NOMO-1 (cell line): Measurements from ENCODE around the gene ANKRD17.

Experiments
- DNase-seq, 2 experiments: peaks; one replicate each; lab custom pipeline; 2025; ENCODE audit not compliant: unreplicated experiment in 2 of 2; lab: John Stamatoyannopoulos, UW

ANKRD17 gene

GRCh38 chr4:73129319-73129718, 129.3 kb downstream of the ANKRD17 start:
- DNase-seq: no peak

- no peak for DNase-seq
These were observed 130.7 kb downstream of the ANKRD17 start for GRCh38 chr4:73127839-73128453.

- no peak for DNase-seq
These were observed 149.1 kb downstream of the ANKRD17 start for GRCh38 chr4:73109493-73109892.

GRCh38 chr4:73104695-73105094, 153.9 kb downstream of the ANKRD17 start:
- no peak for DNase-seq

GRCh38 chr4:73103799-73104503, 154.6 kb downstream of the ANKRD17 start:
- DNase-seq: no peak

GRCh38 chr4:73099143-73099542, 159.5 kb downstream of the ANKRD17 start:
- DNase-seq: no peak

- DNase-seq: no peak
These were observed 159.9 kb downstream of the ANKRD17 start for GRCh38 chr4:73098713-73099112.

GRCh38 chr4:73098016-73098415, 160.6 kb downstream of the ANKRD17 start:
- DNase-seq: no peak

GRCh38 chr4:73092868-73093267, 165.7 kb downstream of the ANKRD17 start:
- DNase-seq: no peak

GRCh38 chr4:73090738-73091137, 167.9 kb downstream of the ANKRD17 start:
- no peak for DNase-seq

- no peak for DNase-seq
These were observed 170.7 kb downstream of the ANKRD17 start for GRCh38 chr4:73087871-73088270.

GRCh38 chr4:73086095-73086868, 172.3 kb downstream of the ANKRD17 start:
- DNase-seq: no peak

- DNase-seq: no peak
These were observed 177.8 kb downstream of the ANKRD17 start for GRCh38 chr4:73080789-73081188.

GRCh38 chr4:73075832-73076231, 182.8 kb downstream of the ANKRD17 start:
- DNase-seq: no peak

GRCh38 chr4:73070074-73070390, 188.6 kb downstream of the ANKRD17 start:
- no peak for DNase-seq

GRCh38 chr4:73069338-73070073, 189.1 kb downstream of the ANKRD17 start, which contains the start of gene COX18:
TSS of gene COX18 (minus strand) at chr4:73069716. CDS start at chr4:73069649, 67 bp downstream.
- peak; percentile 93 to 95 for DNase-seq

- DNase-seq: peak in 1 of 2 experiments; percentile 67
These were observed 189.9 kb downstream of the ANKRD17 start for GRCh38 chr4:73068491-73069337.

GRCh38 chr4:73067971-73068394, 190.6 kb downstream of the ANKRD17 start:
- peak in 1 of 2 experiments; percentile 54 for DNase-seq

- DNase-seq: no peak
These were observed 191.7 kb downstream of the ANKRD17 start for GRCh38 chr4:73066928-73067327.

- DNase-seq: no peak
These were observed 192.2 kb downstream of the ANKRD17 start for GRCh38 chr4:73066445-73066844.
